MG63 (cell line): ENCODE data around the gene SLC25A39. TPM values are rescaled to one million over a fixed set of nuclear protein-coding genes. Genes with fewer than 3 reads are reported as not detected.

Experiments
- DNase-seq: peaks from one replicate; pipeline ENCODE4 v3.0.0-alpha.2; 2020
- H3K27me3 ChIP-seq: fragments of 250-450 bp; sonication (Bioruptor Pico); 2 replicates; pipeline ENCODE4 v1.5.1; 2020; ENCODE audit warnings: mild to moderate bottlenecking, moderate library complexity
- H3K36me3 ChIP-seq: fragments of 250-450 bp; sonication (Bioruptor Pico); 2 replicates; pipeline ENCODE4 v1.5.1; 2020; ENCODE audit warnings: mild to moderate bottlenecking, moderate library complexity
- H3K4me3 ChIP-seq: fragments of 250-450 bp; sonication (Bioruptor Pico); 2 replicates; pipeline ENCODE4 v1.5.1; 2020; ENCODE audit warnings: mild to moderate bottlenecking, moderate library complexity
- H3K9me3 ChIP-seq: fragments of 250-450 bp; sonication (Bioruptor Pico); 2 replicates; pipeline ENCODE4 v1.5.1; 2020; ENCODE audit warnings: mild to moderate bottlenecking, moderate library complexity
- total RNA-seq: library from RNA; depleted of rRNA; stranded (reverse); fragments of >200 nt; shearing (Covaris generic); gene quantifications from 2 replicates; pipeline ENCODE4 v1.2.3, GENCODE V29; 2014; ENCODE audit warnings: low replicate concordance

Gene SLC25A39
- total RNA-seq, 1 experiment from 2014 or later, result 155 TPM

- H3K9me3 ChIP-seq, result no peaks in the 10 kb centered on the region
- no peaks in the 10 kb centered on the region for H3K36me3 ChIP-seq
- H3K27me3 ChIP-seq, result peaks cover 26% of the 10 kb centered on the region
- H3K4me3 ChIP-seq, result no peak overlapping the region
- no peak for DNase-seq
Measured at GRCh38 chr17:44310609-44311376, 13.8 kb downstream of the SLC25A39 start.

DNA sequence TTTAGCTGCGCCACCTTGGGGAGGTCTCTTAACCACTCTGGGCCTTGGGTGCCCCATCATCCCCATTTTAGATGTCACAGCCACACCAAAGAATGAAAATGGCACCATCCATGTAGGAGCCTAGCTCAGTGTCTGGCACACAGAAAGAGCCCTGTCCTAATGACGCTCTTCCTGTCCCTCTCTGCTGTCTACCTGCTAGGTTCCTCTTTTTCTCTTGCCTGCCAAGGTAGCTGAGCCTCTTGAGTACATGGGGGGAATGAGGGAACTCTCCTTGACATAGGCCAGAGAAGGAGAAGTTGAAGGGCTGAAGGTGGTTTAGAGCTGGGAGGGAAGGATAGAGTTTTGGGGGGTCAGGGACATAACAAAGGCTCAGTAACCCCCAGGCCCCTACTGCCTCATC is 14.4 kb downstream of the SLC25A39 start:
- Histone ChIP-seq H3K27me3 (peaks cover 21% of the 10 kb centered on the region), H3K9me3 (no peaks in the 10 kb centered on the region), H3K36me3 (no peaks in the 10 kb centered on the region), H3K4me3 (no peak overlapping the region)
- DNase-seq, result no peak

- H3K36me3 ChIP-seq, result no peaks in the 10 kb centered on the region
Measured at GRCh38 chr17:44309472-44309871, 15.2 kb downstream of the SLC25A39 start.

DNA sequence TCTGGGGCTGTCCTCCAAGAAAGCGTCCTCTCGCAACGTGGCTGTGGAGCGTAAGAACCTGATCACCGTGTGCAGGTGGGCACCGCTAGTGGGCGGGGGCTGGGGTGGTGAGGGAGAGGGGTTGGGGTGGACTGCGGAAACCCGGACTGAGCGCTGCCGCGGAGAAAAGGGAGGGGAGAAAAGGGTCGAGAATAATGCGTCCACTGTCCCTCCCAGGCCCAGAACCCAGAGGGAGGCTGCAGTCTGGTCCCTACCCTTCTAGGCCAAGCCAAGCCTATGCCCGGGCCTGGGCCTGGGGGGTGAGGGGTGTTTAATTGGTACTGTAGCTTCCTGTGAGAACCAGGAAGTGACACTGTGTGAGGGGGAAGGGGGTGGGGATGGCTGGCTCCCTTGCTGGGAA is 15.8 kb downstream of the SLC25A39 start:
- H3K4me3 ChIP-seq, result no peak overlapping the region
- H3K27me3 ChIP-seq, result peaks cover 11% of the 10 kb centered on the region
- no peak for DNase-seq

More at GRCh38 chr17:44309472-44309871, 15.2 kb downstream of the SLC25A39 start:
- H3K27me3 ChIP-seq, result peaks cover 16% of the 10 kb centered on the region
- no peak for DNase-seq
- no peaks in the 10 kb centered on the region for H3K9me3 ChIP-seq
- H3K4me3 ChIP-seq, result no peak overlapping the region

GRCh38 chr17:44308320-44308818 is 16.3 kb downstream of the SLC25A39 start, which contains the start of gene RUNDC3A:
TSS of gene RUNDC3A (plus strand) at chr17:44308601. CDS start at chr17:44308833, 232 bp downstream.
- peak; percentile 80 for DNase-seq
- Histone ChIP-seq H3K9me3 (no peaks in the 10 kb centered on the region), H3K4me3 (peak within 1 kb of the TSS; percentile 41), H3K36me3 (no peaks in the 10 kb centered on the region), H3K27me3 (peaks cover 11% of the 10 kb centered on the region)

More for the DNA sequence above, 15.8 kb downstream of the SLC25A39 start:
- Histone ChIP-seq H3K9me3 (no peaks in the 10 kb centered on the region), H3K36me3 (no peaks in the 10 kb centered on the region)

- peak; percentile 46 for DNase-seq
- Histone ChIP-seq H3K4me3 (no peak overlapping the region), H3K27me3 (peaks cover 11% of the 10 kb centered on the region), H3K9me3 (no peaks in the 10 kb centered on the region), H3K36me3 (no peaks in the 10 kb centered on the region)
Measured at GRCh38 chr17:44307387-44308186, 17.0 kb downstream of the SLC25A39 start.

DNA sequence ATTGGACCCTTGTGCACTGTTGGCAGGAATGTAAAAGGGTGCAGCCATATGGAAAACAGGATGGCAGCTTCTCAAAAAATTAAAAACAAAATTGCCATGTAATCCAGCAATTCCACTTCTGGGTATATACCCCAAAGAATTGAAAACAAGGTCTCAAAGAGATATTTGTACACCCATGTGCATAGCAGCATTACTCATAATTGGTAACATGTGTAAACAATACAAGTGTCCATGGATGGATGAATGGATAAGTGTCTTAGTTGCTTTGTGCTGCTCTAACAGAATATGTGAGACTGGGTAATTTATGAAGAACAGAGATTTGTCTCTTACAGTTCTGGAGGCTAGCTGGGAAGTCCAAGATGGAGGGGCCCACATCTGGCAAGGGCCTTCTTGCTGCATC is 20.0 kb downstream of the SLC25A39 start:
- Histone ChIP-seq H3K36me3 (no peaks in the 10 kb centered on the region), H3K27me3 (peaks cover 14% of the 10 kb centered on the region), H3K9me3 (no peaks in the 10 kb centered on the region), H3K4me3 (no peak overlapping the region)
- no peak for DNase-seq

DNA sequence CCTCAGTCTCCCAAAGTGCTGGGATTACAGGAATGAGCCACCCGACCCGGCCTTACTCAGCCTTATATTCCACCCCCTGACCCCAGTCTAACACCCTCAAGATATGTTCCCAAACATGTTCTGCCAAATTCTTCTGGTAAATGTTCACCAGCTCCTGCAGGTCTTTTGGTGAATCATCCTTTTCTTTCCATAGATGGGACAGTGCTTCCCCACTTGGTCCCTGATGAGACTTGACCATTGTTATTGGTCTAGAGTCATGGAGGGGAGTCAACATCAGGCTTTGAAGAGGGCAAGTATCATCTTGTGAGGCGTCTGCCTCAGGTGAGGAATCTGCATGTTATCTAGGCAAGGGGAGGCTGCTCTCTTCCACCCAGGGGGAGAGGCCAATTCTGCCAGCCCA is 26.6 kb downstream of the SLC25A39 start:
- H3K9me3 ChIP-seq, result no peaks in the 10 kb centered on the region
- no peak for DNase-seq
- H3K36me3 ChIP-seq, result no peaks in the 10 kb centered on the region
- no peak overlapping the region for H3K4me3 ChIP-seq
- H3K27me3 ChIP-seq, result peaks cover 3% of the 10 kb centered on the region; the same call in 1 of the 2 replicates

DNA sequence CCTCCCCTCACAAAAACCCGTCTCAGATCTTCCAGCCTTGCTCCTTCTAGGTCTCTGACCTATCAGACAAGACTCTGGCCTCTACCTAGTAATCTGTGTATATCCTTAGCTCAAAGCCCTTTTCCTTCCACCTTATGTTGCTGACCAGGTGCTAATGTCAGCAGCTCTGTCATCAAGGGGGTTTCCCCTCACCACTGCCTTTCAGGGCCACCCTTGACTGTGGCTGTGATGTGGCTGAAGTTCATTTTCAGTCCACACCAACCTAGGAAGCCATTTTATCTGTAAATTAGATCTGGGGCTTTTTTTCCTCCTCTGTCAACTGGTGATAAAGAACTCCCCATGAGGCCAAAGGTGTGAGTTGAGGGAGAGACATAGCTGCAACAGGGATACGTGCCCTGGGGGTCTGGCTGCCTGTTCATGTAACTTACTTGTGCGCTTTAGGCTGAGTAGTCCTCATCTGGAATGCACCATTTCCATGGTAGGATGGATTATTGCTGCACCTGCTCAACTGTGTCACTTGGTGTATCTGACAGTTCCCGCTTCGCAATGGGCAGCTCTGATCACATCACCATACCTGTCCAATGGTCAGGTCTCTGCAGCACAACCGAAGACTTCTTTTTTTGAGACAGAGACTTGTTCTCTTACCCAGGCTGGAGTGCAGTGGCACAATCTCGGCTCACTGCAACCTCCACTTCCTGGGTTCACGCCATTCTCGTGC is 31.0 kb downstream of the SLC25A39 start:
- no peaks in the 10 kb centered on the region for H3K36me3 ChIP-seq
- DNase-seq, result no peak
- no peak overlapping the region for H3K4me3 ChIP-seq
- H3K9me3 ChIP-seq, result no peaks in the 10 kb centered on the region
- H3K27me3 ChIP-seq, result peaks cover 13% of the 10 kb centered on the region

DNA sequence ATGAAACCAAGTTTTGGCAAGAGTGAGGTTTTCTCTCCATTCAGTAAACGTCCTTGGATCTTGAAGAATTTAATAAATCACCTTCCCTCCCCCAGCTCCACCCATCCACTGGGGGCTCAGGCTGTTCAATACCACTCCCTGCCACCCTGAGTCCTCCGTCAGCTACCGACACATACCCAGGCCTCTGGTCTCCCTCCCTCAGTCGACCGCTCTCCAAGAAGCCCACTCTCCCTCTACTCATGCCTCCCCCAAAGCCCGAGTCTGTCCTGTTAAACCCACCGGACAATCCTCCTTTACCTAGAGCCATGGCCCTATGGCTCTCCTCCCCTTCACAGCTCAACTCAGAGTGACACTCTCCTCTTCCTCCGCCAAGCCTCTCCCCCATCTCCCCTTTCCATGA is 37.0 kb downstream of the SLC25A39 start:
- Histone ChIP-seq H3K4me3 (no peak overlapping the region), H3K36me3 (no peaks in the 10 kb centered on the region), H3K27me3 (peaks cover 13% of the 10 kb centered on the region), H3K9me3 (no peaks in the 10 kb centered on the region)
- DNase-seq, result no peak

- Histone ChIP-seq H3K4me3 (no peak overlapping the region), H3K9me3 (no peaks in the 10 kb centered on the region), H3K27me3 (no peaks in the 10 kb centered on the region), H3K36me3 (no peaks in the 10 kb centered on the region)
- no peak for DNase-seq
Measured at GRCh38 chr17:44284024-44284400, 40.6 kb downstream of the SLC25A39 start.

DNA sequence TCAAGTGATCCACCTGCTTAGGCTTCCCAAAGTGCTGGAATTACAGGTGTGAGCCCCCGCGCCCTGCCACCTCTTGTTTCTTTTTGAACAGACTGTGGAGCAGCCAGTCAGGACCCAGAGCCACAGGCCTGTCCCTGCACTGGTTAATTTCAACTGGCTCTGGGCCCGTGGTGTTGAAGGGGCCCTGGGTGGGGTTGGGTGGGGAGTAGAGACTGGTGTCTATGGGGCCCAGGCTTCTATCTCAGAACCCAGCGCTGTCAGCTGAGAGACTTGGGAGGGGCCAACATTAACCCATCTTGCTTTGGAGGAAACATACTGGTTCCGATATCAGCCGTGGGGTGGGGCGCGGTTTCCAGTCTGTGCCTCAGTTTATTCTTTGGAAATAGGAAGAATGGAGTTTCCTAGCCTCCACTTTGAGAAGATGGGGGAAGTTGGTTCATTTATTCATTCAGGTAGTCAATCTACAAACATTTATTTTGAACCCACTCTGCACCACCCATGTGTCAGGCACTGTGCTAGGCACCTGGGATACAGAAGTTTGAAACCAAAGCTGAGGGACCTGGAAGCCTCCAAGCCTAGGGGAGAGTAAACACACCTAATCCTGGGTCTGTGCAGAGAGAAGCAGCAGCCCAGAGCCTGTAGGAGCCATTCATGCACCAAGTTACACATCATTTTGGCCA is 41.1 kb downstream of the SLC25A39 start:
- DNase-seq, result no peak
- no peak overlapping the region for H3K4me3 ChIP-seq
- no peaks in the 10 kb centered on the region for H3K9me3 ChIP-seq
- H3K27me3 ChIP-seq, result no peaks in the 10 kb centered on the region
- H3K36me3 ChIP-seq, result no peaks in the 10 kb centered on the region

DNA sequence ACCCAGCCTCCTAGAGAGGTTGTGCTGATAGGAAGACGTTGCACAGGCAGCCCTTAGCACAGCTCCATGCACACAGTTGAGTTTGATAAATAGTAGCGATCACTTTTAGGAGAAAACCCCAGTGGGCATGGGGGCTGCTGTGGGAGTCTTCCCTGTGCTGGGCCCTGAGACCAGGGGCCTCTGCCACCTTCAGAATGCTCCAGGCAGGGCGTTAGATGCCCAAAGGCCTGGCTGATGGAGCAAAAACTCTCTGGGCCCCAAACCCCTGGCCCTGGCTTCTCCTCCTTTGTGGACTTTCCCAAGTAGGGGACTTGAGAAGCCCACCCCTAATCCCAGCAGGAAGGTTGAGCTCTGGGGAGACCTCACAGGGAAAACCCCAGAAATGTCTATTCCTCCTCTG is 42.4 kb downstream of the SLC25A39 start:
- DNase-seq, result no peak
- no peaks in the 10 kb centered on the region for H3K36me3 ChIP-seq
- H3K9me3 ChIP-seq, result no peaks in the 10 kb centered on the region
- H3K4me3 ChIP-seq, result no peak overlapping the region
- H3K27me3 ChIP-seq, result no peaks in the 10 kb centered on the region

DNA sequence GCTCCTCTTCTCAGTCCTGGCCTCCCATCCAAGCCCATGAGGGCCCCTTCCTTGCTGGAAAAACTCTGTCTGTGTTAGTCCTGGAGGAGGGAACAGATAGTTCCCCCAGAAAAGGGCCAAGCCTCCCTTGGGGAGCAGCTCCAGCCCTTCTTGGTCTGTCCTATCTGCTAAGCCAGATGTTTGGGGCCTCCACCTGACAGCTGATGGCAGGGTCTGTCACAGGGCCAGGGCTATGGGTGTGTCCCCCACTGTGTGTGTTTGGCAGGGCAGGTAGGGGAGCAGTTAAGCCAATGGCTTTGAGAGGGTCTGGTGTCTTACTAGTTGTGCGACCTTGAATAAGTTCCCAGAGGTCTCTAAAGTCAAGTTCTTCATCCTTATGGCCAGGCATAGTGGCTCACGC is 43.1 kb downstream of the SLC25A39 start:
- no peak for DNase-seq
- Histone ChIP-seq H3K4me3 (no peak overlapping the region), H3K9me3 (no peaks in the 10 kb centered on the region), H3K36me3 (no peaks in the 10 kb centered on the region), H3K27me3 (no peaks in the 10 kb centered on the region)

DNA sequence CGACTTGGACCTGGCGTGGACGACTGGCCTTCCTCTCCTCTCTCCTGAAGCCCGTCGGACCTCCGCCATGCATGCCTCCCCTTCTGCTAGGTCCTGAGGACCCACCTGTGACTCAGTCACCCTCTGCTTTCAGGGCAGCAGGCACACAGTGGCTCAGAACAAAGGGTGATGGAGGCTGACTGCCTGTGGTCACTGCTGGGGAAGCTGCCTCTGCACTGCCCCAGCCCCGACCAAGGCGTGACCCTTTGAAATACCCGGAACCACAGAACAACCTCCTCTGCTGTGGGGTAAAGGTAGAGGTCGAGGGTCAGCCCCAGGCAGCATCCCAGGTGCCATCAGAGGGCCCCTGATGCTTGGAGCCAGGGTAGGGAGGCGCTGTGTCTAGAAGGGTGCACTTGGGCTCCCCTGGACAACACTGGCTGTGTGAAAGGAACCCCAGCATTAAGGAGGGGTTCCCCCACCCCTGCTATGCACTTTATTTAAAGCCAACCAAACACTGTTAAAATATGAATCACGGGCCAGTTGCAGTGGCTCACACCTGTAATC is 44.2 kb downstream of the SLC25A39 start:
- no peak overlapping the region for H3K4me3 ChIP-seq
- H3K27me3 ChIP-seq, result no peaks in the 10 kb centered on the region
- H3K9me3 ChIP-seq, result no peaks in the 10 kb centered on the region
- DNase-seq, result no peak
- no peaks in the 10 kb centered on the region for H3K36me3 ChIP-seq
